CD8-positive, alpha-beta memory T cell (primary cell): ENCODE results near the gene ANGPTL5. TPM values are rescaled to one million over a fixed set of nuclear protein-coding genes. Genes with fewer than 3 reads are reported as not detected.

Experiments used
- CTCF ChIA-PET: fragments of 350-600 bp; sonication (Branson Sonifier 250); formaldehyde crosslinking; loops from one replicate; lab custom pipeline; 2021; ENCODE audit warnings: antibody characterized with exemption; lab: Charles Lee
- POLR2A ChIA-PET: fragments of 350-600 bp; sonication (Branson Sonifier 250); formaldehyde crosslinking; loops from one replicate; lab custom pipeline; 2021; ENCODE audit warnings: antibody characterized with exemption; lab: Charles Lee
- DNase-seq, 5 donors: peaks; one replicate each; pipeline versions ENCODE4 v3.0.0 to v3.0.0-alpha.2; 2020 to 2022; ENCODE audit warnings: mixed read lengths in 1 of 5
- H3K27ac ChIP-seq: one replicate; pipeline ENCODE4 v1.7.0; 2013; ENCODE audit warnings: low read depth, mild to moderate bottlenecking, low read length, moderate library complexity
- H3K27me3 ChIP-seq: 2 replicates; pipeline ENCODE4 v1.7.0; 2013; ENCODE audit warnings: low read length, mild to moderate bottlenecking; ENCODE audit not compliant: insufficient read depth, poor library complexity, severe bottlenecking
- H3K36me3 ChIP-seq: 2 replicates; pipeline ENCODE4 v1.7.0; 2013; ENCODE audit warnings: mild to moderate bottlenecking, low read length, moderate library complexity; ENCODE audit not compliant: insufficient read depth
- H3K4me1 ChIP-seq: 2 replicates; pipeline ENCODE4 v1.7.0; 2013; ENCODE audit warnings: mild to moderate bottlenecking, low read length, moderate library complexity; ENCODE audit not compliant: insufficient read depth
- H3K4me3 ChIP-seq: 2 replicates; pipeline ENCODE4 v1.7.0; 2013; ENCODE audit warnings: mild to moderate bottlenecking, low read length
- H3K9me3 ChIP-seq: 2 replicates; pipeline ENCODE4 v1.7.0; 2013; ENCODE audit warnings: mild to moderate bottlenecking, low read length
- H3K27ac Mint-ChIP-seq, 8 donors: one replicate each; pipeline ENCODE4 v1.8.0; 2020 to 2021; ENCODE audit warnings: mixed read lengths in 8 of 8, mild to moderate bottlenecking in 6 of 8, inconsistent platforms in 3 of 8, moderate library complexity in 3 of 8
- H3K27me3 Mint-ChIP-seq, 2 donors: one replicate each; pipeline ENCODE4 v1.8.0; 2020 to 2021; ENCODE audit warnings: mixed read lengths in 2 of 2, mild to moderate bottlenecking in 1 of 2, moderate library complexity in 1 of 2
- H3K36me3 Mint-ChIP-seq, 3 donors: one replicate each; pipeline ENCODE4 v1.8.0; 2020 to 2021; ENCODE audit warnings: mixed read lengths in 3 of 3, inconsistent platforms in 1 of 3, mild to moderate bottlenecking in 1 of 3
- H3K4me1 Mint-ChIP-seq, 3 donors: one replicate each; pipeline ENCODE4 v1.8.0; 2020 to 2021; ENCODE audit warnings: mixed read lengths in 3 of 3, inconsistent platforms in 1 of 3, mild to moderate bottlenecking in 1 of 3
- H3K4me3 Mint-ChIP-seq, 7 donors: one replicate each; pipeline ENCODE4 v1.8.0; 2020 to 2021; ENCODE audit warnings: mixed read lengths in 7 of 7, mild to moderate bottlenecking in 6 of 7, moderate library complexity in 4 of 7, inconsistent platforms in 2 of 7
- H3K9me3 Mint-ChIP-seq, 5 donors: one replicate each; pipeline ENCODE4 v1.8.0; 2020 to 2022; ENCODE audit warnings: mixed read lengths in 5 of 5, mild to moderate bottlenecking in 3 of 5, moderate library complexity in 2 of 5, inconsistent platforms in 1 of 5
- polyA plus RNA-seq: library from polyadenylated mRNA; unstranded; fragments of 300-500 nt; fragmentation: Illumina TruSeq; gene quantifications from one replicate; pipeline ENCODE4 v1.2.3, GENCODE V29; 2021
- total RNA-seq, 2 experiments: library from RNA; stranded (reverse); gene quantifications; one replicate each; pipeline ENCODE4 v1.2.3, GENCODE V29; 2021

Gene ANGPTL5
- total and polyA plus RNA-seq, 3 experiments from 2014 or later, result not detected

DNA sequence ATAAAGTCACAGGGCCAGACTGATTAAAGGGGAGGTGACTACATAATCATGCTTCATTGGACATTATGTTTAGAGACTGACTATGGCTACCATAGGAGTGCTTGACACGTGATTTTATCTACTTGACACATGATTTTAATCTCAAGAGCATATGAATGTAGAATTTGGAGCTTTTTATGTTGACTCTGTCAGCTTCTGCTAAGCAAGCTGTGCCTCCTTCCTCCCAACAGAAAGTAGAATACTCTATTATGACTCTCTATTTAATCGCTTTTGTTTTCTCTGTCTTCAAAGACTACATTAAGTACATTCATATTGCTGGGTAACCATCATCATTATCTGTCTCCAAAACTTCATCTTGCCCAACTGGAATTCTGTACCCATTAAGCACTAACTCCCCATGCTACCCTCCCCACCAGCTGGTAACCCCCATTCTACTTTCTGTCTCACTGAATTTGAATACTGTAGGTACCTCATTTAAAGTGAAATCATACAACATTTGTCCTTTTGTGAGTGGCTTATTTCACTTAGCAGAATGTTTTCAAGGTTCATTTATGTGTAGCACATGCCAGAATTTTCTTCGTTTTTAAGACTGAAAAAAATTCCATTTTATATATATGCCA is 24.7 kb upstream of the ANGPTL5 start:
- CTCF ChIA-PET, result no interaction called here
- DNase-seq, result no peak
- Histone ChIP-seq H3K36me3 (no peaks in the 10 kb centered on the region), H3K4me3 (no peak overlapping the region), H3K27me3 (no peaks in the 10 kb centered on the region), H3K4me1 (no peaks in the 10 kb centered on the region), H3K27ac (no peak overlapping the region), H3K9me3 (no peaks in the 10 kb centered on the region)
- no peak overlapping the region for H3K27ac Mint-ChIP-seq
- H3K27me3 Mint-ChIP-seq, result no peaks in the 10 kb centered on the region
- H3K36me3 Mint-ChIP-seq, result peaks cover 1 to 14% (median 7%) of the 10 kb centered on the region in 3 donors
- H3K9me3 Mint-ChIP-seq, result no peaks in the 10 kb centered on the region
- POLR2A ChIA-PET, result no interaction called here
- no peak overlapping the region for H3K4me3 Mint-ChIP-seq
- no peaks in the 10 kb centered on the region for H3K4me1 Mint-ChIP-seq

DNA sequence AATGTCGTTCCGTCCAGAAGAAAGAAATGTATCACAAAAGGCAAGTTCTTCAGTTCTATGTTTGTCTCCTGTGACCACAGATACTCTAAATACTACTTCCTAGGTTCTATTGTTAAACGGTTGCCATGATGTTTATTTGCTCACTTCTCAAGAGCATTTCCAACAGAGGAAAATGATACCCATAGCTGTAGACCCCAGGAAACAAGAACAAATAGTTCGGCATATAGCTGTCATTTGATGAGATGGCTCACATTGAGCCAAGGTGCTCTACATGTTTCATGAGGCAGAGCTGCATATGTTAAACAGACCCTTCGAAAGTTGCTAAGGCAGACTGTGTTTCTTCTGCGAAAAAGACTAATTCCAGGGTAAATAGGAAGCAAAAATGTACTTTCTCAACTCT is 15.4 kb upstream of the ANGPTL5 start:
- POLR2A ChIA-PET, result no interaction called here

DNA sequence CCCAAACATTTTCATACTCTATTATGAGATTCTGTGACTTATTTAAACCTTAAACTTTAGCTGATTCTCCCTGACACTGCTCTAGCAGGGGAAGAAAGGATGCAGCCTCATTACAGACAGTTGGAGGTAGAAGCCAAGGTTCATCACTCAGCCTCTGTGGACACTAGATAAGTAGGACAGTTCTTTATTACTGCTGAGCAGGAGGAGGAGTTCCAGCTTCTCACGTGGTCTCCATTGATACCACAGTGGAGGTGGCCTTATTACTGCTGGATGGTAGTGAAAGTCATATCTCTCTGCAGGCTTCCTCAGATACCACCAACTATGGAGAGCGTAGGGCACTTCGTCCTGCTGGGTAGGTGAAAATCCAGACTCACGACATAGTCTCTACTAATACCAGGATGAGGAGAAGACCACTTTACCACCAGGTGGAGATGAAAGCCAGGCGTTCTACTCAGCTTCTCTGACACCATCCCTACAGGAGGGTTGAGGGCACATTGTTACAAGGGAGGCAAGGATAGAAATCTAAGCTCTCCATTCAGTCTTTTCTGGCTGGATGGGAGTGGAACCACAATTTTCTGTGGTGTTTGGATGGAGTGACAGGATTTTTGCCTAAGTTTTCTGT is 13.1 kb upstream of the ANGPTL5 start:
- no peaks in the 10 kb centered on the region for H3K36me3 ChIP-seq
- POLR2A ChIA-PET, result no interaction called here
- H3K9me3 Mint-ChIP-seq, result peaks cover 4 to 12% (median 9%) of the 10 kb centered on the region in 5 donors
- CTCF ChIA-PET, result no interaction called here
- H3K27me3 Mint-ChIP-seq, result no peaks in the 10 kb centered on the region
- H3K4me3 Mint-ChIP-seq, result no peak overlapping the region
- no peaks in the 10 kb centered on the region for H3K27me3 ChIP-seq
- no peak overlapping the region for H3K27ac ChIP-seq
- no peaks in the 10 kb centered on the region for H3K4me1 ChIP-seq
- no peaks in the 10 kb centered on the region for H3K4me1 Mint-ChIP-seq
- peaks cover 0 to 26% (median 7%) of the 10 kb centered on the region in 3 donors for H3K36me3 Mint-ChIP-seq
- no peak for DNase-seq
- no peaks in the 10 kb centered on the region for H3K9me3 ChIP-seq
- H3K4me3 ChIP-seq, result no peak overlapping the region
- H3K27ac Mint-ChIP-seq, result no peak overlapping the region

More for the DNA sequence above, 15.4 kb upstream of the ANGPTL5 start:
- no peak overlapping the region for H3K4me3 Mint-ChIP-seq
- no peaks in the 10 kb centered on the region for H3K4me1 ChIP-seq
- no peak overlapping the region for H3K4me3 ChIP-seq
- peaks cover 4 to 12% (median 9%) of the 10 kb centered on the region in 5 donors for H3K9me3 Mint-ChIP-seq
- H3K27me3 Mint-ChIP-seq, result no peaks in the 10 kb centered on the region
- no peak overlapping the region for H3K27ac Mint-ChIP-seq
- CTCF ChIA-PET, result no interaction called here
- H3K27me3 ChIP-seq, result no peaks in the 10 kb centered on the region
- no peak overlapping the region for H3K27ac ChIP-seq
- DNase-seq, result no peak
- no peaks in the 10 kb centered on the region for H3K4me1 Mint-ChIP-seq
- H3K36me3 Mint-ChIP-seq, result peaks cover 0 to 16% (median 7%) of the 10 kb centered on the region in 3 donors
- no peaks in the 10 kb centered on the region for H3K36me3 ChIP-seq
- H3K9me3 ChIP-seq, result no peaks in the 10 kb centered on the region

DNA sequence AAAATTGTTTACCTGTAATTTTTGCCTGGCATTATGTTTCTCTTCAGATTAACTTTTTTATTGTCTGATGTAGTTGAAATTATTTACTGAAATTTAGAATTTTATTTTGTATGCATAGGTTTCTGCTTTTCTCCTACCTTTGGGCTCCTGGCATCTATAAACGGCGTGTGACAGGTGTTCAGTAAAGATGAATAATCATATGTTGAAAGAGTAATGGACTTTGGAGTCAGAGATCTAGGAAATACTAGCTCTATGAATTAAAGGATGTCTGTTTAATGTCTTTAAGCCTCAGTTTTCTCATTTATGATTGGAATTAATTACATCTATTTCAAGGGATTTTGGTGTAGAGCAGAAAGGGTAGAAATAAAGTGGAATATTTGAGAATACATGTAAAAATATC is 7.2 kb upstream of the ANGPTL5 start:
- no peak overlapping the region for H3K4me3 ChIP-seq
- CTCF ChIA-PET, result no interaction called here

GRCh38 chr11:101920992-101921391 is 4.7 kb upstream of the ANGPTL5 start:
- peaks cover 6 to 15% (median 11%) of the 10 kb centered on the region in 3 donors for H3K4me1 Mint-ChIP-seq
- no peaks in the 10 kb centered on the region for H3K27me3 Mint-ChIP-seq
- H3K27ac Mint-ChIP-seq, result no peak overlapping the region
- no peaks in the 10 kb centered on the region for H3K9me3 ChIP-seq
- POLR2A ChIA-PET, result no interaction called here
- no peaks in the 10 kb centered on the region for H3K27me3 ChIP-seq
- H3K4me3 ChIP-seq, result no peak overlapping the region
- H3K4me3 Mint-ChIP-seq, result no peak overlapping the region
- no peak for DNase-seq
- H3K36me3 ChIP-seq, result no peaks in the 10 kb centered on the region
- no peak overlapping the region for H3K27ac ChIP-seq
- CTCF ChIA-PET, result no interaction called here
- no peaks in the 10 kb centered on the region for H3K9me3 Mint-ChIP-seq
- peaks cover 4% of the 10 kb centered on the region for H3K4me1 ChIP-seq
- H3K36me3 Mint-ChIP-seq, result peaks cover 2 to 5% (median 2%) of the 10 kb centered on the region in 3 donors

More for the DNA sequence above, 7.2 kb upstream of the ANGPTL5 start:
- DNase-seq, result no peak
- Histone ChIP-seq H3K27ac (no peak overlapping the region), H3K4me1 (no peaks in the 10 kb centered on the region), H3K36me3 (no peaks in the 10 kb centered on the region), H3K9me3 (no peaks in the 10 kb centered on the region), H3K27me3 (no peaks in the 10 kb centered on the region)
- Mint-ChIP-seq H3K27ac (no peak overlapping the region), H3K27me3 (no peaks in the 10 kb centered on the region), H3K4me3 (no peak overlapping the region), H3K9me3 (peaks cover 1 to 7% (median 3%) of the 10 kb centered on the region in 5 donors), H3K36me3 (peaks cover 2 to 17% (median 4%) of the 10 kb centered on the region in 3 donors), H3K4me1 (peaks cover 0 to 4% (median 3%) of the 10 kb centered on the region in 3 donors)
- POLR2A ChIA-PET, result no interaction called here

DNA sequence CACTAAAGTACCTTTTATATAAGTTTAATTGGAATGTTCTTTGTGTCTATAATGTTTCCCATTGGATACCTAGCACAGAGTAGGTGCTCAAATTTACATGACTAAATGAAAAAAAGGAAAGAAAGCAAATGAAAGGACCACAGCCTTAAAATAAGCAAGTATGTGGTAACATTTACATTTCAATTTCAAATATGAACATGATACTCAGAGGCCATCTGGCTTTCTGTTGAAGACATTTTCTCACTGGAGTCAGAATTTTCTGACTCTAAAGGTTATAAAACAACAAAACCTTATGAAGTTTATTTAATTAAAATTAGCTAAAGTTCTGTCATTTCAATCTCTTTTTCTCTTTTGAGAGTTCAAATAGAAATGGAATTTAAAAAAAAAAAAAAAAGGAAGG is 904 bp upstream of the ANGPTL5 start:
- Histone ChIP-seq H3K4me1 (peaks cover 16% of the 10 kb centered on the region), H3K4me3 (no peak overlapping the region), H3K27ac (no peak overlapping the region), H3K9me3 (no peaks in the 10 kb centered on the region), H3K27me3 (no peaks in the 10 kb centered on the region), H3K36me3 (no peaks in the 10 kb centered on the region)
- Mint-ChIP-seq H3K4me3 (peak overlapping the region in 1 of 7 donors; percentile 79), H3K4me1 (peaks cover 27 to 34% (median 28%) of the 10 kb centered on the region in 3 donors), H3K9me3 (no peaks in the 10 kb centered on the region), H3K27ac (peak overlapping the region in 1 of 8 donors; percentile 51), H3K36me3 (peaks cover 0 to 6% (median 0%) of the 10 kb centered on the region in 3 donors), H3K27me3 (peaks cover 0 to 2% of the 10 kb centered on the region in 2 donors)
- ChIA-PET POLR2A (no interaction called here), CTCF (interaction anchor here (0.6 kb wide), 1 partner anchor 647 kb away, joined by 3 read pairs; no protein-coding TSS in a partner anchor)
- no peak for DNase-seq

- peak overlapping the region; percentile 73 to 97 (median 92) for H3K27ac Mint-ChIP-seq
Observed at GRCh38 chr11:101915791-101916291, 481 bp downstream of the ANGPTL5 start.

More at GRCh38 chr11:101915791-101916291, 481 bp downstream of the ANGPTL5 start:
- Mint-ChIP-seq H3K4me1 (peaks cover 27 to 34% (median 28%) of the 10 kb centered on the region in 3 donors), H3K27me3 (peaks cover 0 to 2% of the 10 kb centered on the region in 2 donors), H3K36me3 (peaks cover 0 to 6% (median 0%) of the 10 kb centered on the region in 3 donors), H3K4me3 (peak overlapping the region; percentile 91 to 96 (median 94)), H3K9me3 (no peaks in the 10 kb centered on the region)
- H3K4me3 ChIP-seq, result peak overlapping the region; percentile 70
- peaks cover 16% of the 10 kb centered on the region for H3K4me1 ChIP-seq
- ChIA-PET CTCF (no interaction called here), POLR2A (no interaction called here)
- H3K36me3 ChIP-seq, result no peaks in the 10 kb centered on the region
- no peaks in the 10 kb centered on the region for H3K27me3 ChIP-seq
- DNase-seq, result no peak
- H3K27ac ChIP-seq, result no peak overlapping the region
- no peaks in the 10 kb centered on the region for H3K9me3 ChIP-seq
